ENCODE data around the gene IFITM2.

The IFITM2 gene

DNA sequence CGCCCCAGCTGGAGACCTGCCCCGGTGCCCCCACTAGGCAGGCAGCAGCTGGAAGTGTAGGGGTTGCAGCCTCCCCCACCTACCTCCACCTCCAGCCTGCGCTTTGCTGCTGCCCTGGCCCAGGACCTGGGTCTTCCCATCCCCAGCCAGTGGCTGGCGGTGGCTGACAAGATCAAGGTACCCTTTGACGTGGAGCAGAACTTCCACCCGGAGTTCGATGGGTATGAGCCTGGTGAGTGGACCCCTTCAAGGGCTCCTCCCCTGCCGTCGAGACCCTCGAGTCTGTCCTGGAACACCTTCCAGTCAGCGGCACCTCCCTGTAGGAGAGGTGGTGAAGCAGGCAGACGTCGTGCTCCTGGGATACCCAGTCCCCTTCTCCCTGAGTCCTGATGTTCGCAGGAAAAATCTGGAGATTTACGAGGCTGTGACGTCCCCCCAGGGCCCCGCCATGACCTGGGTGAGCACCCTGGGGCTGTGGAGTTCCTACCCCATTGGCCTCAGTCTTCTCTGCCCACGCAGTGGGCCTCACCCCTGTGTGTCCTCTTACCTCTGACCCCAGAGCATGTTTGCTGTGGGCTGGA is 14.3 kb upstream of the IFITM2 start:
- no peak overlapping the region for H3K4me3 ChIP-seq (ENCODE audit: low read length)
- no peak for TF ChIP-seq ZNF274 (IDR thresholded peaks at IDR 0.05; ENCODE audit: low read depth, low read length)

GRCh38 chr11:293852-294661 is 13.6 kb upstream of the IFITM2 start:
- H3K4me3 ChIP-seq (ENCODE audit: low read length), result no peak overlapping the region
- TF ChIP-seq ZNF274 (IDR thresholded peaks at IDR 0.05; ENCODE audit: low read depth, low read length), result no peak

DNA sequence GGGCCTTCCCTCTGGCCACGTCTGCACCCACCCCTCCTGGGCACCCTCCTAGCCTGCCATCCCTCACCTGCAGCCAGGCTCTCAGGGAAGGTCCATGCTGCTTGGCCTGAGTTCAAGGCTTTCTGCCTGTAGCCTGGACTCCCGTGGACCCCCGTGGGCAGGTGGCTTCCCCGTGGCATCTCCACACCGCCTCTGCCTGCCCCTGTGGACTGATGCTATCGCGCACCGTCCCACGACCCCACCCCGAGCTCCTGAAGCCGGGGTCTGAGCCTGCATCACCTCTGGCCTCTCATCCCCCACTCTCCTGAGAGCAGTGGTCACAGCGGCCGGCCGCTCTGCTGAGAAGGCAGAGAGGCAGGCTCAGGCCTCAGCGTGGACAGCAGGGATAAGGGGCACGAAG is 12.8 kb upstream of the IFITM2 start:
- H3K4me3 ChIP-seq (ENCODE audit: low read length), result no peak overlapping the region
- no peak for TF ChIP-seq ZNF274 (IDR thresholded peaks at IDR 0.05; ENCODE audit: low read depth, low read length)

- H3K4me3 ChIP-seq (ENCODE audit: low read length), result no peak overlapping the region
- no peak for TF ChIP-seq ZNF274 (IDR thresholded peaks at IDR 0.05; ENCODE audit: low read depth, low read length)
Observed at GRCh38 chr11:295351-296170, 12.1 kb upstream of the IFITM2 start.

- TF ChIP-seq ZNF274 (IDR thresholded peaks at IDR 0.05; ENCODE audit: low read depth, low read length), result no peak
- no peak overlapping the region for H3K4me3 ChIP-seq (ENCODE audit: low read length)
Observed at GRCh38 chr11:296171-297050, 11.2 kb upstream of the IFITM2 start.

DNA sequence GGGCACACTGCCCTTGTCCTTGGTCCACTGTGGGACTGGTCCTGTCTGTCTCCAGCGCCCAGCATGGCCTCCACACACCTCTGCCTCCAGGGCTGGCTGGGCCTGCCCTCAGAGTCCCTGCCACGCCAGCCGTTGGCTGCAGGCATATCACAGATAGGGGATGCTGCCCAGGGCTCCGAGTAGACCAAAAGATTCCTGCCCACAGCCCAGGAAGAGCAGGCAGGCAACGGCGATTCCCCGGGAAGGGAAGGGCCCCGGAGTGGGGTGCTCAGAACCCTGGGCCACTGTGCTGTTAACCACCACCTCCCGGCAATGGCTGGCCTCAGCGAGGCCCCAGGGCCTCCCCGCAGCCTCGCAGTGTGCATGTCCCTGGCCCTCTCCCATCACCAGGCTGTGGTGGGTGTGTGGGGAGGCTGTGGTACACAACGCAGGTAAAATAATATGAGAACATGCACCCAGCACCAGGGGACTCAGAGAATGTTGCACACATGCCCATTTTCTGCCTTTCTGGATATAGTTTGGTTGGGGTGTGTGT is 10.5 kb upstream of the IFITM2 start:
- no peak overlapping the region for H3K4me3 ChIP-seq (ENCODE audit: low read length)
- TF ChIP-seq ZNF274 (IDR thresholded peaks at IDR 0.05; ENCODE audit: low read depth, low read length), result no peak

GRCh38 chr11:297586-298405 is 9.8 kb upstream of the IFITM2 start:
- TF ChIP-seq ZNF274 (IDR thresholded peaks at IDR 0.05; ENCODE audit: low read depth, low read length), result no peak
- no peak overlapping the region for H3K4me3 ChIP-seq (ENCODE audit: low read length)

GRCh38 chr11:298406-299065 is 9.1 kb upstream of the IFITM2 start:
- TF ChIP-seq ZNF274 (IDR thresholded peaks at IDR 0.05; ENCODE audit: low read depth, low read length), result no peak
- no peak overlapping the region for H3K4me3 ChIP-seq (ENCODE audit: low read length)

DNA sequence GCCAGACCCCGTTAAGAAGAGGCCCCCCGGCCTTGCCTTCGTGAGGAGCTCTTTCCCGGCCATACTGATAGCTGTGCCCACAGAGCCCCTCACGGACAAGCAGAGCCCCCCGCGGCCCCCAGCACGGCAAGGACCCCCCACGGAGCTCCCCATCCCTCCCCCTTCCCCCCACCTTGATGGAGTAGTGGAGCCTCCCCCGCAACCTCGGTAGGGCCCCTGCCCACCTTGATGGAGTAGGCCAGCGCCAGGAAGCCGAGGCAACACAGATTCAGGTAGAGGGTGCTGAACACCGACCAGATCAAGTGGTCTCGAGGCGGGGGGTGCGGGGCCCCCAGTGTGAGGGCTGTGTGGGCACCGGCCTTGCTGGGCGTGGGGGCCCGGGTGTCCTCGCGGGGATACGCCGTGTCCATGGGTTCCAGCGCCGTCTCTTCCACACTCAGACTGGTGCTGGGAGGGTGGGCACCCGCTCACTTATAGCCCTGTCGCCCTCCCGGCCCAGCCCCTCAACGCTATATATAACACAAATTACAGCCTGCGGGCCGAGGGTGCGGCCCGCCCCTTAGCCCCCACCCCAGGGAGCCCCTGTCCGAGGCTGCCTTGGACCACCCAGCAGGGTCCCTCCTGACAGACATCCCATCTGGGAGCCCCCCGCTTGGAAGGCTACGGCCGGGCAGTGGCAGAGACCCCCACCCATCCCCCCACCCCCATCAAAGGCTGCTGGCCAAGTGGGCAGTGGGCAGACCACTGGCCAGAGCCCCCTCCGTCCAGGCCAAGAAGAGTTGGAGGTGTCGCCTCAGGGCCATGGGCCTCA is 8.3 kb upstream of the IFITM2 start, which contains the start of gene IFITM5:
Gene IFITM5 (minus strand): TSS at position 446 of the 811 bp plus-strand sequence. CDS start 36 bp downstream, at position 410.
- TF ChIP-seq ZNF274 (IDR thresholded peaks at IDR 0.05; ENCODE audit: low read depth, low read length), result no peak
- H3K4me3 ChIP-seq (ENCODE audit: low read length), result no peak within 1 kb of the TSS

- TF ChIP-seq ZNF274 (IDR thresholded peaks at IDR 0.05; ENCODE audit: low read depth, low read length), result no peak
Observed at GRCh38 chr11:299951-300735, 7.5 kb upstream of the IFITM2 start.

DNA sequence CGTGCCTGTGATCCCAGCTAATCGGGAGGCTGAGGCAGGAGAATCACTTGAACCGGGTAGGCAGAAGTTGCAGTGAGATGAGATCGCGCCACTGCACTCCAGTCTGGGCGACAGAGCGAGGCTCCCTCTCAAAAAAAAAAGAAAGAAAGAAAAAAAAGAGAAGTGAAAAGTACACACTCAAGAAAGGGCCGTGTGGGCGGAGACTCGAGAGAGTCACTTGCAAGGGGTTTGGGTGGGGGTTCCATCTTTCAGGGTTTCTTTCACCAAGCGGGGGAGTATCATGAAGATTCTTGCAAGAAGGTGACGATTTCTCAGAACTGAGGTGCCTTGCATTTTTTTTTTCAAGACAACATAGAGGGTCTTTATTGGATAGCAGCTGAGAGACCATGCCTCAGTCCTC is 4.3 kb upstream of the IFITM2 start:
- no peak overlapping the region for H3K4me3 ChIP-seq (ENCODE audit: low read length)
- TF ChIP-seq ZNF274 (IDR thresholded peaks at IDR 0.05; ENCODE audit: low read depth, low read length), result no peak

More at GRCh38 chr11:299951-300735, 7.5 kb upstream of the IFITM2 start:
- no peak overlapping the region for H3K4me3 ChIP-seq (ENCODE audit: low read length)

Data from GM08714 (cell line).